HCT116 (cell line): Measurements from ENCODE around the gene PRELP.

ENCODE experiments used
- EZH2phosphoT487 ChIP-seq: fragments of 200-600 bp; IDR thresholded peaks from 2 replicates; pipeline ENCODE4 v1.6.1; 2018; ENCODE audit warnings: antibody characterized with exemption, borderline replicate concordance
- JUND ChIP-seq: IDR thresholded peaks from 2 replicates; pipeline ENCODE4 v1.6.1; 2012
- POLR2A ChIP-seq: IDR thresholded peaks from 2 replicates; pipeline ENCODE4 v1.7.0; 2011; ENCODE audit warnings: borderline replicate concordance; ENCODE audit not compliant: insufficient read depth, insufficient read length; ENCODE audit errors: extremely low read depth
- POLR2AphosphoS5 ChIP-seq: IDR thresholded peaks from 2 replicates; pipeline ENCODE4 v1.6.1; 2011; ENCODE audit warnings: mild to moderate bottlenecking, low read depth, low read length, moderate library complexity
- RAD21 ChIP-seq: IDR thresholded peaks from 2 replicates; pipeline ENCODE4 v1.6.1; 2012; ENCODE audit warnings: low read depth, mild to moderate bottlenecking
- SP1 ChIP-seq: IDR thresholded peaks from 2 replicates; pipeline ENCODE4 v1.6.1; 2012; ENCODE audit warnings: low read depth
- TF ChIP-seq, protein P1 (sequence below), 3 experiments: fragments of 200-600 bp in 1 of 3; sonication (generic) in 1 of 3; IDR thresholded peaks in 2 of 3; conservative IDR thresholded peaks in 1 of 3; 2 replicates each; pipeline ENCODE4 v1.5.1; 2012 to 2017; ENCODE audit warnings: low read depth in 2 of 3, low read length in 2 of 3, antibody characterized with exemption in 1 of 3, borderline replicate concordance in 1 of 3, control low read depth in 1 of 3, mild to moderate bottlenecking in 1 of 3, mixed read lengths in 1 of 3, mixed run types in 1 of 3, moderate library complexity in 1 of 3; ENCODE audit not compliant: insufficient read depth in 1 of 3
- TF ChIP-seq, protein P2 (sequence below): IDR thresholded peaks from 2 replicates; pipeline ENCODE4 v1.6.1; 2012; ENCODE audit warnings: low read depth
- TF ChIP-seq, protein P3 (sequence below): IDR thresholded peaks from 2 replicates; pipeline ENCODE4 v1.6.1; 2011; ENCODE audit warnings: mild to moderate bottlenecking, low read length, moderate library complexity; ENCODE audit not compliant: insufficient replicate concordance; ENCODE audit errors: extremely low read depth

DNA sequence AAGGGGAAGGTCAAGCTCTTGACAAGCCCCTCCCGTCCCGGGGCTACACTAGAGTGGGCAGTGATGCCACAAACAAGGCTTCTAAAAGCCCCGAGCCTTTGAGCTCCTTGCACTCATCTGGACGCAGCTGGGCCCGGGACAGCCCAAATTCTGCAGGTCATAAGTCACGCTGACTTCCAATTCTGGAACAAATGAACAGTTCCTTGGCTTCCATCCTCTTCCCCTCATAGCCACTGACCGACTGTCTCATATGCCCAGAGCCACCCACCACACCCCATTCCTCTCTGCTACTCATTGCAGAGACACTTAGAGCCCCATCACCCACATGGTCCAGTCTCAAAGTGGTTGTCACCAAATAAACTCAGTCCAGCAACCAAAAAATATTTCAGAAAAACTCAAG, 32.8 kb upstream of the PRELP start:
- TF ChIP-seq POLR2A (no peak), JUND (no peak), EZH2phosphoT487 (no peak), RAD21 (no peak), SP1 (no peak), POLR2AphosphoS5 (no peak)
- TF ChIP-seq, protein P1, sequence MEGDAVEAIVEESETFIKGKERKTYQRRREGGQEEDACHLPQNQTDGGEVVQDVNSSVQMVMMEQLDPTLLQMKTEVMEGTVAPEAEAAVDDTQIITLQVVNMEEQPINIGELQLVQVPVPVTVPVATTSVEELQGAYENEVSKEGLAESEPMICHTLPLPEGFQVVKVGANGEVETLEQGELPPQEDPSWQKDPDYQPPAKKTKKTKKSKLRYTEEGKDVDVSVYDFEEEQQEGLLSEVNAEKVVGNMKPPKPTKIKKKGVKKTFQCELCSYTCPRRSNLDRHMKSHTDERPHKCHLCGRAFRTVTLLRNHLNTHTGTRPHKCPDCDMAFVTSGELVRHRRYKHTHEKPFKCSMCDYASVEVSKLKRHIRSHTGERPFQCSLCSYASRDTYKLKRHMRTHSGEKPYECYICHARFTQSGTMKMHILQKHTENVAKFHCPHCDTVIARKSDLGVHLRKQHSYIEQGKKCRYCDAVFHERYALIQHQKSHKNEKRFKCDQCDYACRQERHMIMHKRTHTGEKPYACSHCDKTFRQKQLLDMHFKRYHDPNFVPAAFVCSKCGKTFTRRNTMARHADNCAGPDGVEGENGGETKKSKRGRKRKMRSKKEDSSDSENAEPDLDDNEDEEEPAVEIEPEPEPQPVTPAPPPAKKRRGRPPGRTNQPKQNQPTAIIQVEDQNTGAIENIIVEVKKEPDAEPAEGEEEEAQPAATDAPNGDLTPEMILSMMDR (IDR thresholded peaks at IDR 0.05 in 2 of 3, conservative IDR thresholded peaks at IDR 0.05 in 1 of 3; ENCODE audit: borderline replicate concordance in 1 of 3, insufficient read depth in 1 of 3, low read depth in 2 of 3, low read length in 2 of 3), result no peak
- TF ChIP-seq, protein P2, sequence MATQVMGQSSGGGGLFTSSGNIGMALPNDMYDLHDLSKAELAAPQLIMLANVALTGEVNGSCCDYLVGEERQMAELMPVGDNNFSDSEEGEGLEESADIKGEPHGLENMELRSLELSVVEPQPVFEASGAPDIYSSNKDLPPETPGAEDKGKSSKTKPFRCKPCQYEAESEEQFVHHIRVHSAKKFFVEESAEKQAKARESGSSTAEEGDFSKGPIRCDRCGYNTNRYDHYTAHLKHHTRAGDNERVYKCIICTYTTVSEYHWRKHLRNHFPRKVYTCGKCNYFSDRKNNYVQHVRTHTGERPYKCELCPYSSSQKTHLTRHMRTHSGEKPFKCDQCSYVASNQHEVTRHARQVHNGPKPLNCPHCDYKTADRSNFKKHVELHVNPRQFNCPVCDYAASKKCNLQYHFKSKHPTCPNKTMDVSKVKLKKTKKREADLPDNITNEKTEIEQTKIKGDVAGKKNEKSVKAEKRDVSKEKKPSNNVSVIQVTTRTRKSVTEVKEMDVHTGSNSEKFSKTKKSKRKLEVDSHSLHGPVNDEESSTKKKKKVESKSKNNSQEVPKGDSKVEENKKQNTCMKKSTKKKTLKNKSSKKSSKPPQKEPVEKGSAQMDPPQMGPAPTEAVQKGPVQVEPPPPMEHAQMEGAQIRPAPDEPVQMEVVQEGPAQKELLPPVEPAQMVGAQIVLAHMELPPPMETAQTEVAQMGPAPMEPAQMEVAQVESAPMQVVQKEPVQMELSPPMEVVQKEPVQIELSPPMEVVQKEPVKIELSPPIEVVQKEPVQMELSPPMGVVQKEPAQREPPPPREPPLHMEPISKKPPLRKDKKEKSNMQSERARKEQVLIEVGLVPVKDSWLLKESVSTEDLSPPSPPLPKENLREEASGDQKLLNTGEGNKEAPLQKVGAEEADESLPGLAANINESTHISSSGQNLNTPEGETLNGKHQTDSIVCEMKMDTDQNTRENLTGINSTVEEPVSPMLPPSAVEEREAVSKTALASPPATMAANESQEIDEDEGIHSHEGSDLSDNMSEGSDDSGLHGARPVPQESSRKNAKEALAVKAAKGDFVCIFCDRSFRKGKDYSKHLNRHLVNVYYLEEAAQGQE, result no peak
- TF ChIP-seq, protein P3, sequence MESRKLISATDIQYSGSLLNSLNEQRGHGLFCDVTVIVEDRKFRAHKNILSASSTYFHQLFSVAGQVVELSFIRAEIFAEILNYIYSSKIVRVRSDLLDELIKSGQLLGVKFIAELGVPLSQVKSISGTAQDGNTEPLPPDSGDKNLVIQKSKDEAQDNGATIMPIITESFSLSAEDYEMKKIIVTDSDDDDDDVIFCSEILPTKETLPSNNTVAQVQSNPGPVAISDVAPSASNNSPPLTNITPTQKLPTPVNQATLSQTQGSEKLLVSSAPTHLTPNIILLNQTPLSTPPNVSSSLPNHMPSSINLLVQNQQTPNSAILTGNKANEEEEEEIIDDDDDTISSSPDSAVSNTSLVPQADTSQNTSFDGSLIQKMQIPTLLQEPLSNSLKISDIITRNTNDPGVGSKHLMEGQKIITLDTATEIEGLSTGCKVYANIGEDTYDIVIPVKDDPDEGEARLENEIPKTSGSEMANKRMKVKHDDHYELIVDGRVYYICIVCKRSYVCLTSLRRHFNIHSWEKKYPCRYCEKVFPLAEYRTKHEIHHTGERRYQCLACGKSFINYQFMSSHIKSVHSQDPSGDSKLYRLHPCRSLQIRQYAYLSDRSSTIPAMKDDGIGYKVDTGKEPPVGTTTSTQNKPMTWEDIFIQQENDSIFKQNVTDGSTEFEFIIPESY, result no peak
